ENCODE data around the gene NFAT5.

- TF ChIP-seq YY1 (IDR thresholded peaks at IDR 0.05; ENCODE audit: insufficient read depth, insufficient read length) (no peak), ZNF274 (IDR thresholded peaks at IDR 0.05; ENCODE audit: low read depth, low read length) (no peak), SUZ12 (IDR thresholded peaks at IDR 0.05; ENCODE audit: extremely low read depth, insufficient read depth, insufficient read length) (no peak)
Measured at GRCh38 chr16:69626256-69626655, 60.5 kb downstream of the NFAT5 start.

All from NT2/D1 (cell line).